ENCODE data around the gene CNTROB.
"Not testable (repeated sequence)": the region's sequence is repeated elsewhere in the genome, so short reads cannot be mapped to it uniquely, and the experiment has no call there.

CNTROB gene

GRCh38 chr17:7944326-7944725, 12.3 kb downstream of the CNTROB start:
- no peak for DNase-seq

DNA sequence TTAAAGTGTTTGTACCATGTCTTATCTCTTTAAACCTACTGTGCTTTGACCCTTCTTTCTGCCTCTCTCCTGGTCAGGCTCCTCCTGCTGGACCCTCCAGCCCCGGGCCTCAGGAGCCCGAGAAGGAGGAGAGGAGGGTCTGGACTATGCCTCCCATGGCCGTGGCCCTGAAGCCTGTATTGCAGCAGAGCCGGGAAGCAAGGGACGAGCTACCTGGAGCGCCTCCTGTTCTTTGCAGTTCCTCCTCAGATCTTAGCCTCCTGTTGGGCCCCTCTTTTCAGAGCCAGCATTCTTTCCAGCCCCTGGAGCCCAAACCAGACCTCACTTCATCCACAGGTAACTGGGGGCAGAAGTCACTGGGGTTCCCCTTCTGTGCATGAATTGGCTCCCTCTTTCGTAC, 13.6 kb downstream of the CNTROB start:
- no peak for DNase-seq

GRCh38 chr17:7946441-7946840, 14.4 kb downstream of the CNTROB start:
- DNase-seq, result no peak

- DNase-seq, result no peak
These were observed 15.6 kb downstream of the CNTROB start for GRCh38 chr17:7947651-7948050.

- no peak for DNase-seq
These were observed 18.6 kb downstream of the CNTROB start for GRCh38 chr17:7950578-7950977.

DNA sequence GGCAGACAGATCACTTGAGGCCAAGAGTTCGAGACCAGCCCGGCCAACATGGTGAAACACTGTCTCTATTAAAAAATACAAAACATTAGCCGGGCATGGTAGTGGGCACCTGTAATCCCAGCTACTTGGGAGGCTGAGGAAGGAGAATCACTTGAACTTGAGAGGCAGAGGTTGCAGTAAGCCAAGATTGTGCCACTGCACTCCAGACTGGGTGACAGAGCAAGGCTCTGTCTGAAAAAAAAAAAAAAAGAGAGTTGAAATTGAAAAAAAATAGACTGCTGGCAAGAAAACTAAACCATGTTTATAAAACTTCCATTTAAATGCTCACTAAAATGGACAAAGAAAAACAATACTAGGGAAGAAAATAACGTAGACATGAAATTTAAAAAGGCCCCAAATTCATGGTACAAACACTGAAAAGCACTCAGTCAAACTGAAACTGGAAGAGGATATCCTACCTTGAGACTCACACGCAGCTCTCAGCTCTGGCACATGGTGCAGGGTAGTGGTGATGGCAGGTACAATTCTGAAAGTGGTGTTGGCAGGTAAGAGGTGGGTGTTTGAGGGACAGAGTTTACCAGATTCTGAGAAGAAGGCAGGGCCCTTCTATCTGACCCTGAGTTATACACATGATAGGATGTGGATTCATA, 19.3 kb downstream of the CNTROB start:
- DNase-seq, result no peak

GRCh38 chr17:7953266-7953665, 21.3 kb downstream of the CNTROB start:
- not testable (repeated sequence) for DNase-seq

DNA sequence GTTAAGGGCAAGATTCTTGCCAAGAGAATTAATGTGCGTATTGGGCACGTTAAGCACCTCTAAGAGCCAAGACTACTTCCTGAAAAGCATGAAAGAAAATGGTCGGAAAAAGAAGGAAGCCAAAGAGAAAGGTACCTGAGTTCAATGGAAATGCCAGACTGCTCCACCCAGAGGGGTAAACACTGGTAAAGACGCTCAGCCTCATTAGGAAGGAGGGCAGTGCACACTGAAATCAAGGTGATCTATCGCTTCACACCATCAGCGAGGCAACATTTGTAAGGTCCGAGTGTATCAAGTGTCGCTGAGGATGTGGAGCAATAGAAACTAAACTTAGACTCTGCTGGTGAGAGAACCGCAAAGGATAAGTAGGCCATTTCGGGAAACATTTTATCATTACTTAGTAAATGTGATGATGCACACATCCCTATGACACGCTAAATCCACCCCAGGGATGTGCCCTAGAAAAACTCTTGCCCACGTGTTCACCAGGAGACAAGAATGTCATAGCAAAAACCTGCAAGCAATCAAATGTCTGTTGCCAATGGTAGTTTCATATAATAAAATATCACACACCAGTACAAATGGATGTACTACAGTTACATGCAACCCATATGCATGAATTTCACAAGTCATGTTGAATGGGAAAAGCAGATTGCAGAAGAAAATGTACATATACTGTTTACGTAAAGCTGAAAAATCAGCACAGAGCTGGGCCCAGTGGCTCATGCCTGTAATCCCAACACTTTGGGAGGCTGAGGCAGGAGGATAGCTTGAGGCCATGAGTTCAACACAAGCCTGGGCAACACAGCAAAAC, 23.6 kb downstream of the CNTROB start:
- DNase-seq, result no peak

DNA sequence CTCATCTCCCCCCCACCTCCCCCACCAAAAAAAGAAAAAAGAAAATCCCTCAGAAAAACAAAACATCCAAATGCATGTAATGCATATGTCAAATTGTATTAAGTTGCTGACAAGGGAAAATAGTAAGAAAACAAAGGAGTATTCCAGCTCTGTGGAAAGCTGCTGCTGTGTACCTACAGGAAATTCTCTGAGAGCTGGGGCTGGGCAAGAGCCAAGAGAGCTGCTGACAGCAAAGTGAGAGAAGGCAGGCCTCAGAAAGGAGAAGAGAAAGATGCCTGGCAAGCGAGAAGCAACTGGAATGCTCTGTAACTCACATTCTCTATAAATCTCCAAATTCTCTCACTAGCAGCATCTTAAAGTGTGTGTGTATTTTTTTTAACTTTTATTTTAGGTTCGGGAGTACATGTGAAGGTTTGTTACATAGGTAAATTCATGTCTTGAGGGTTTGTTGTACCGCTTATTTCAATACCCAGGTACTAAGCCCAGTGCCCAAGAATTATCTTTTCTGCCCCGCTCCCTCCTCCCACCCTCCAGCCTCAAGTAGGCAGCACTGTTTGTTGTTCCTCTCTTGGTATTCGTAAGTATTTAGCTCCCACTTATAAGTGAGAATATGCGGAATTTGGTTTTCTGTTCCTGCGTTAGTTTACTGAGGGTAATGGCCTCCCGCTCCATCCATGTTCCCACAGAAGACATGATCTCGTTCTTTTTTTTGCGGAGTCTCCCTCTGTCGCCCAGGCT, 24.4 kb downstream of the CNTROB start:
- peak; percentile 46 for DNase-seq

DNA sequence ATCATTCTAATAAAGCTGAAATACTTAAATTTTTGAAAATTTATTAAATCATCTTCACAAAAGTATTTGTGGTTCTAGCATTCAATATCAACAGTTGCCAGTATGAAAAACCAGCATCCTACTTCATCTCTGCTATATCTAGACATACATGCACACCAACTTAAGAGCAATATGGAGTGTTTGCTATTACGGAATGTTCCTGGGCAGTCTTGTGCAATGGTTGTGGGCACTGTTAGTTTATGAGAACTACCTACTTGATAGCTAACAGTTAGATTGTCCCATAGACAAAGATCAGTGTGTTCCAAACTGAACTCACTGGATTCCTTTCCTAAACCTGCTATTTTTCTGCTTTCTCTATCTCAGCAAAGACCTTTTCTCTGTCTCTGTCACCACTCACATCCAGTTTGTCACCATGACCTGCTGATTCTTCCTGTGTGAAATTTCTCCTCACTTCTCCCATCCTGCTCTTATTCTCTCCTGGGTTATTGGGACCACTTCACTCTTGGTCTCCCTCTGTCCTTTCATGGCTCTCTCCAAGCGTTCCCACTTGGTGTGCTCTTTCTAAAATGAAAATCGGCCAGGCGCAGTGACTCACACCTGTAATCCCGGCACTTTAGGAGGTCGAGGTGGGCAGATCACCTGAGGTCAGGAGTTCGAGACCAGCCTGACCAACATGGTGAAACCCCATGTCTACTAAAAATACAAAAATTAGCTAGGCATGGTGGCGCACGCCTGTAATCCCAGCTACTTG, 27.7 kb downstream of the CNTROB start:
- DNase-seq, result no peak

DNA sequence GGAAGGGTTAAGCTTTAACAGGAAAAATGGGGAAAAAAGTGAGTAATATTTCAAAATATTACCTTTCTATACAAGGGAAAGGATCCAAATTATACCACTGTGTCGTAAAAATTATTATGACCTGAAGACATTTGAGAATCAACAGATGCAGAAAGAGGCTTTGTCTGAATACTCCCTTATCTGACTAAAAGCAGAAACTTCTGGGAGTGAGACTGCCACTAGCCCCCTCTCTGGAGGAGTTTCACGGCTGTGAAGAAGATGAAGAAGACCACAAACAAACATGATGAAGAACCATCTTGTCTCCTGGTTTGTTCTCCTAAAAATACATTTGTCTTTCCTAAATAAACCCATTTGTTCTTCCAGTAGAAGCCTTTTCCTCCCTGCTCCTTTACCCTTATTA, 29.4 kb downstream of the CNTROB start:
- DNase-seq, result no peak

DNA sequence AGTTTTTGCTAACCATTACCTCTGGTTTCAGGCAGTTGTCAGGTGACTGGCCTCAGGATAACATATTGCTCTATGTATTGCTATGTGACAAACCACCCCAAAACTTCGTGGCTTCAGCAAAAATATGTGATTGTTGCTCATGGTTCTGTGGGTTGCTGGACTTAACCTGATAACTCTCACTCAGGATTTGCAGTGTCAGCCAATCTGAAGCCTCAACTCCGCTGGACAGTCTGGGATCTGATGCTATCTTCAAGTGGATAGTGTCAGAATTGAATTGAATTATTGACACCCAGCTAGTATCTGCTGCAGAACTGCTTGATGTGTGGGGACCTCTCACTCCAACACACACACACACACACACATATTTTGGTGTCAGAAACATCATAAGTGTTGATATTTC, 35.7 kb downstream of the CNTROB start:
- no peak for DNase-seq

GRCh38 chr17:7969433-7969832, 37.4 kb downstream of the CNTROB start:
- DNase-seq, result no peak

DNA sequence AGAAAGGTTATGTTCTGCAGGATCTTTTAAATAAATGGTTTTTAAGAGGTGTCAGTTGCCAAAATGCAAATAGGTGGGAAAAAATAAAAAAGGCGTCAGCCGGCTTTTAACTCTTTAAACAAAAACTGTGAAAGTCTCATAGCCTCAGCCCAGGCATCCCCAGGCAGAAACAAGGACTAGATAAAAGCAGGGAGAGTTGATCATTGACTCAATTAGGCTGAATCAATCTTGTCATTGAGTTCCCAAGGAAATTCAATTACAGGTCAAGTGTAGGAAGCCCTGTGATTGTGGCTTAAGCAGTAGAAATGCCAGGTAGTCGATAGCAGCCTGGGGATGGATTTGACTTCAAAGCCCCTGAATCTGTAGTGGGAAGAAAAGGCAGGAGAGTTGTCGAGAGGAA, 39.6 kb downstream of the CNTROB start:
- DNase-seq, result no peak

GRCh38 chr17:7972131-7972785, 40.3 kb downstream of the CNTROB start:
- DNase-seq, result no peak

GRCh38 chr17:7974638-7975131, 42.7 kb downstream of the CNTROB start:
- DNase-seq, result no peak

DNA sequence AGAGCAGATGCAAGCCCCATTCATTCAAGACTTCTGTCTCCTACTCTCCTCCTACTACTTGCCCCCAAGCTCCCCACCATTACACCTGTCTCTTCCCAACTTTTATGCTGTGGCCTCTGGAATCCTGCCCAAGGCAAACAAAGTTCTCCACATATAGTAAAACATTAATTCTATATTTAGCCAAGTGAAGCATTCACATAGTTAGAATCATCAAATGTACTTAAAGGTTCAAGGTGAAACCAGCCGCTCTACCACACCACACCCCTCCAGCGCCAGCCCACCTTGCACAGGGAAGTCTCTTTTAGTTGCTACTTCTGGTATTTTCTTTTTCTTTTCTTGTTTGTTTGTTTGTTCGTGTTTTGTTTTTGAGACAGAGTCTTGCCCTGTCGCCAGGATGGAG, 45.0 kb downstream of the CNTROB start:
- no peak for DNase-seq

- DNase-seq, result no peak
These were observed 45.8 kb downstream of the CNTROB start for GRCh38 chr17:7977805-7978204.

- DNase-seq, result no peak
These were observed 50.2 kb downstream of the CNTROB start for GRCh38 chr17:7982173-7982572.

- no peak for DNase-seq
These were observed 50.7 kb downstream of the CNTROB start for GRCh38 chr17:7982666-7983065.

- DNase-seq, result no peak
These were observed 52.9 kb downstream of the CNTROB start for GRCh38 chr17:7984904-7985303.

Data from femur (tissue), 1 donor.